SK-N-SH treated with all-trans-retinoic acid at 6 μM for 48 hours (cell line): Measurements from ENCODE around the gene CYS1.

ENCODE experiments used
- ATAC-seq: fragments of 200-7000 bp; cut with Tn5 transposase; 3 replicates; pipeline ENCODE4 v1.9.1; 2020; ENCODE audit warnings: mild to moderate bottlenecking, moderate library complexity
- ARNTL ChIP-seq: fragments of 450-650 bp; formaldehyde crosslinking; IDR thresholded peaks from 2 replicates; pipeline ENCODE4 v1.5.0; 2020; ENCODE audit warnings: low read depth, mild to moderate bottlenecking, moderate library complexity, borderline replicate concordance
- BACH2 ChIP-seq: fragments of 250-450 bp; sonication (Bioruptor Pico); IDR thresholded peaks from 2 replicates; pipeline ENCODE4 v1.9.0; 2021; ENCODE audit warnings: mild to moderate bottlenecking, borderline replicate concordance
- CREB5 ChIP-seq: fragments of 250-450 bp; sonication (Bioruptor Pico); IDR thresholded peaks from 2 replicates; pipeline ENCODE4 v1.5.1; 2020; ENCODE audit warnings: low read depth, mild to moderate bottlenecking, moderate library complexity
- CSDC2 ChIP-seq: fragments of 250-450 bp; sonication (Bioruptor Pico); IDR thresholded peaks from 2 replicates; pipeline ENCODE4 v1.5.0; 2020; ENCODE audit warnings: mild to moderate bottlenecking, moderate library complexity
- CSRNP3 ChIP-seq: fragments of 250-450 bp; sonication (Bioruptor Pico); IDR thresholded peaks from 2 replicates; pipeline ENCODE4 v1.5.1; 2021; ENCODE audit warnings: mild to moderate bottlenecking, moderate library complexity
- ESRRG ChIP-seq: fragments of 250-450 bp; sonication (Bioruptor Pico); IDR thresholded peaks from 2 replicates; pipeline ENCODE4 v1.6.1; 2021; ENCODE audit warnings: mild to moderate bottlenecking
- ISL1 ChIP-seq: fragments of 250-450 bp; sonication (Bioruptor Pico); IDR thresholded peaks from 2 replicates; pipeline ENCODE4 v2.1.2; 2022; ENCODE audit warnings: mild to moderate bottlenecking, moderate library complexity
- OSR1 ChIP-seq: fragments of 250-450 bp; sonication (Bioruptor Pico); IDR thresholded peaks from 2 replicates; pipeline ENCODE4 v1.8.0; 2022; ENCODE audit warnings: moderate library complexity, mild to moderate bottlenecking, inconsistent platforms
- PATZ1 ChIP-seq: fragments of 250-450 bp; sonication (Bioruptor Pico); IDR thresholded peaks from 2 replicates; pipeline ENCODE4 v1.8.0; 2020; ENCODE audit warnings: mild to moderate bottlenecking, moderate library complexity, borderline replicate concordance
- POU6F1 ChIP-seq: fragments of 250-450 bp; sonication (Bioruptor Pico); IDR thresholded peaks from 2 replicates; pipeline ENCODE4 v1.8.0; 2021; ENCODE audit warnings: low read depth, mild to moderate bottlenecking, moderate library complexity, borderline replicate concordance
- PPARA ChIP-seq: fragments of 250-450 bp; sonication (Bioruptor Pico); IDR thresholded peaks from 2 replicates; pipeline ENCODE4 v1.5.0; 2020; ENCODE audit warnings: mild to moderate bottlenecking, borderline replicate concordance
- RARB ChIP-seq: fragments of 250-450 bp; sonication (Bioruptor Pico); IDR thresholded peaks from 2 replicates; pipeline ENCODE4 v1.8.0; 2021; ENCODE audit warnings: mild to moderate bottlenecking, moderate library complexity
- SNAI2 ChIP-seq: fragments of 250-450 bp; sonication (Bioruptor Pico); IDR thresholded peaks from 2 replicates; pipeline ENCODE4 v1.5.0; 2020; ENCODE audit warnings: mild to moderate bottlenecking, moderate library complexity
- TCF4 ChIP-seq: fragments of 250-450 bp; sonication (Bioruptor Pico); IDR thresholded peaks from 2 replicates; pipeline ENCODE4 v1.8.0; 2021; ENCODE audit warnings: mild to moderate bottlenecking, moderate library complexity, borderline replicate concordance
- TOX ChIP-seq: fragments of 250-450 bp; sonication (Bioruptor Pico); IDR thresholded peaks from 2 replicates; pipeline ENCODE4 v1.8.0; 2021; ENCODE audit warnings: mild to moderate bottlenecking, moderate library complexity, borderline replicate concordance
- TSHZ2 ChIP-seq: fragments of 250-450 bp; sonication (Bioruptor Pico); IDR thresholded peaks from 2 replicates; pipeline ENCODE4 v1.5.0; 2020; ENCODE audit warnings: mild to moderate bottlenecking, moderate library complexity
- ZC3H10 ChIP-seq: fragments of 250-450 bp; sonication (Bioruptor Pico); IDR thresholded peaks from 2 replicates; pipeline ENCODE4 v1.5.1; 2021; ENCODE audit warnings: mild to moderate bottlenecking, moderate library complexity
- ZFP3 ChIP-seq: fragments of 250-450 bp; sonication (Bioruptor Pico); IDR thresholded peaks from 2 replicates; pipeline ENCODE4 v1.5.0; 2020; ENCODE audit warnings: mild to moderate bottlenecking, moderate library complexity
- ZFP30 ChIP-seq: fragments of 450-650 bp; formaldehyde crosslinking; IDR thresholded peaks from 2 replicates; pipeline ENCODE4 v1.5.0; 2022; ENCODE audit warnings: mild to moderate bottlenecking, moderate library complexity
- ZNF565 ChIP-seq: fragments of 450-650 bp; formaldehyde crosslinking; conservative IDR thresholded peaks from 2 replicates; pipeline ENCODE4 v1.5.0; 2020; ENCODE audit warnings: low read depth, mild to moderate bottlenecking, moderate library complexity
- ZNF70 ChIP-seq: fragments of 450-650 bp; formaldehyde crosslinking; IDR thresholded peaks from 2 replicates; pipeline ENCODE4 v1.5.0; 2020; ENCODE audit warnings: mild to moderate bottlenecking, moderate library complexity
- ZNF8 ChIP-seq: fragments of 450-650 bp; formaldehyde crosslinking; IDR thresholded peaks from 2 replicates; pipeline ENCODE4 v1.5.0; 2020; ENCODE audit warnings: mild to moderate bottlenecking, moderate library complexity

Gene CYS1

GRCh38 chr2:10017313-10017941, 62.8 kb downstream of the CYS1 start:
- no peak for ATAC-seq
- TF ChIP-seq ZNF565 (CRISPR knock-in tag) (no peak), ZC3H10 (no peak), ARNTL (CRISPR knock-in tag) (no peak), OSR1 (no peak), ESRRG (no peak), CSDC2 (no peak), ISL1 (CRISPR knock-in tag) (no peak), ZFP3 (CRISPR knock-in tag) (no peak), ZNF70 (CRISPR knock-in tag) (no peak), PATZ1 (CRISPR knock-in tag) (no peak), RARB (CRISPR knock-in tag) (no peak), TCF4 (CRISPR knock-in tag) (no peak), BACH2 (no peak), PPARA (no peak), ZFP30 (CRISPR knock-in tag) (no peak), CSRNP3 (no peak), ZNF8 (CRISPR knock-in tag) (no peak), SNAI2 (CRISPR knock-in tag) (no peak)

- no peak for ATAC-seq
- no peak for TF ChIP-seq ZNF70 (CRISPR knock-in tag)
- TF ChIP-seq ZFP30 (CRISPR knock-in tag) = no peak
- no peak for TF ChIP-seq PPARA
- TF ChIP-seq ESRRG = no peak
- no peak for TF ChIP-seq POU6F1
- TF ChIP-seq CSRNP3 = no peak
- TF ChIP-seq, all 23 proteins: peak for 0
Observed at GRCh38 chr2:10016802-10017258, 63.4 kb downstream of the CYS1 start.

GRCh38 chr2:10016001-10016801, 64.0 kb downstream of the CYS1 start:
- ATAC-seq = no peak
- TF ChIP-seq ZFP3 (CRISPR knock-in tag) = no peak
- TF ChIP-seq ISL1 (CRISPR knock-in tag) = no peak
- TF ChIP-seq ZFP30 (CRISPR knock-in tag) = no peak
- TF ChIP-seq ZNF565 (CRISPR knock-in tag) = no peak
- TF ChIP-seq CREB5 = no peak
- TF ChIP-seq POU6F1 = no peak
- TF ChIP-seq BACH2 = no peak
- TF ChIP-seq TOX (CRISPR knock-in tag) = no peak
- TF ChIP-seq RARB (CRISPR knock-in tag) = no peak
- TF ChIP-seq CSDC2 = no peak
- TF ChIP-seq TSHZ2 (CRISPR knock-in tag) = no peak
- no peak for TF ChIP-seq PPARA
- TF ChIP-seq OSR1 = no peak
- TF ChIP-seq CSRNP3 = no peak
